OCI-LY1 (cell line): ENCODE results near the gene CCDC85C.

Experiments used
- EZH2 ChIP-seq: fragments of 200-600 bp; sonication (generic), shearing (Covaris generic); IDR thresholded peaks from 2 replicates; pipeline ENCODE4 v1.8.0; 2017; ENCODE audit warnings: borderline replicate concordance, mixed run types, mild to moderate bottlenecking, antibody characterized with exemption, low read length, moderate library complexity, mixed read lengths
- TF ChIP-seq, protein P1 (sequence below): fragments of 200-600 bp; sonication (generic), shearing (Covaris generic); IDR thresholded peaks from 2 replicates; pipeline ENCODE4 v1.5.1; 2017; ENCODE audit warnings: mild to moderate bottlenecking, antibody characterized with exemption, low read length, moderate library complexity, mixed read lengths

DNA sequence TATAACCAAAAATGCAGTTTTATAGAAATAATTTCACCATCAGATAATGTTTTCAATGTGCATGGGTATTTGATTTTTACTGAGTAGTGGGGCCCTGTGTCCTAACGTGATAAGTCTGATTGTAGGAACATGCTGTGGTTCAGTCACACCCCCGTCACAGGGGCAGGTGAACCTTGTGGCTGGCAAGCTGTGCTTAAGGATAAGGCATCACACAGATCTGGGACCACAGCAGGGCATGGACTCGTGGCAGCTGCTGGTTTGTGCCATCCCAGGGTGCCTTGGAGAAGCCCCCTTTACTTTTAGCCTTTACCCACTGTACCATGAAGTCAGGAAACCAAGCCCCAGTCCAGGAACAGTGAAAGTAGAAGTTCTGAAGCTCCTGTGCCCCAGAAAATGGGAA, 106.1 kb downstream of the CCDC85C start:
- TF ChIP-seq, protein P1, sequence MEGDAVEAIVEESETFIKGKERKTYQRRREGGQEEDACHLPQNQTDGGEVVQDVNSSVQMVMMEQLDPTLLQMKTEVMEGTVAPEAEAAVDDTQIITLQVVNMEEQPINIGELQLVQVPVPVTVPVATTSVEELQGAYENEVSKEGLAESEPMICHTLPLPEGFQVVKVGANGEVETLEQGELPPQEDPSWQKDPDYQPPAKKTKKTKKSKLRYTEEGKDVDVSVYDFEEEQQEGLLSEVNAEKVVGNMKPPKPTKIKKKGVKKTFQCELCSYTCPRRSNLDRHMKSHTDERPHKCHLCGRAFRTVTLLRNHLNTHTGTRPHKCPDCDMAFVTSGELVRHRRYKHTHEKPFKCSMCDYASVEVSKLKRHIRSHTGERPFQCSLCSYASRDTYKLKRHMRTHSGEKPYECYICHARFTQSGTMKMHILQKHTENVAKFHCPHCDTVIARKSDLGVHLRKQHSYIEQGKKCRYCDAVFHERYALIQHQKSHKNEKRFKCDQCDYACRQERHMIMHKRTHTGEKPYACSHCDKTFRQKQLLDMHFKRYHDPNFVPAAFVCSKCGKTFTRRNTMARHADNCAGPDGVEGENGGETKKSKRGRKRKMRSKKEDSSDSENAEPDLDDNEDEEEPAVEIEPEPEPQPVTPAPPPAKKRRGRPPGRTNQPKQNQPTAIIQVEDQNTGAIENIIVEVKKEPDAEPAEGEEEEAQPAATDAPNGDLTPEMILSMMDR = no peak
- TF ChIP-seq EZH2 = no peak
